Inflammatory macrophage treated with lipopolysaccharide for 1 hour (primary cell): ENCODE results near the gene DRD1.
"Not testable (repeated sequence)": the region's sequence is repeated elsewhere in the genome, so short reads cannot be mapped to it uniquely, and the experiment has no call there.

Experiments
- DNase-seq, 2 donors: peaks; one replicate each; pipeline ENCODE4 v3.0.0-alpha.2; 2020 to 2022

The DRD1 gene

DNA sequence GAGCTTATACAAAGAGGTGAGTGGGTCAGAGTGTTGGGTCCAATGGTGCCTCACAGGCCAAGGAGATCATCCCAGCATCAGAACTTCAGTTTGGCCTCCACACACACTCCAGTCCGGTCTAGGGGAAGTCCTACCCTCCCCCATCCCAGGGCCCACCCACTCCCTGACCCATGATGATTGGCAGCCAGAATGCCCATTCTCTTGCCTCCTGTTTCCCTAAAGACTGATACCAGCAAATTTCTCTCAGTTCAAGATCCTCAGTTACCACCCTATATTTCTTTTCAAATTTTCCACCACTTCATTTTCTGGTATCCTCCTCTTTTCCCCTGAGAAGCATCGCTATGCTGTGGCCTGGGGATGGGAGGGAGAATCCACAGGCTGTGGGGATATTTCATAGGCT lies 21.9 kb downstream of the DRD1 start:
- DNase-seq, result no peak

- DNase-seq, result no peak
Observed at GRCh38 chr5:175420383-175420782, 23.6 kb downstream of the DRD1 start.

- no peak for DNase-seq
Observed at GRCh38 chr5:175418251-175418650, 25.7 kb downstream of the DRD1 start.

- DNase-seq, result no peak
Observed at GRCh38 chr5:175417384-175417783, 26.6 kb downstream of the DRD1 start.

DNA sequence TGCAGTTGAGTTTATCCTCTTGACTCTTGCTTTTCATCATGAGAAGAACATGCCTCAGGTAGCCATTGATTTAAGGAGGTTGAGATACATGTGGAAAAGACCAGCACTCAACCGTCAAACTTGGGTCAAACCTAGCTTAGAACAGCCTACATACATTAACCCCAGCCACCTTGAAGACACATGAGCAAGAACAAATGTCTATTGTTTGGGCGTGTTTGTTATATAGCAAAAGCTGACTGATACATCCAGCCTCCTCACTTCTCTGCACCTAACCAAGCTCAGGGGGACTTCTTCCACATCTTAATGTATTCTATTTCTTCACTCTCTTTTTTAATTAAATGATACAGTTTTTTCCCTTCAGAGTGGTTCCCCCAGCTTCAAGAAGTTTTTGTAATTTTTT lies 28.7 kb downstream of the DRD1 start:
- DNase-seq, result no peak

- DNase-seq, result no peak
Observed at GRCh38 chr5:175410926-175411325, 33.1 kb downstream of the DRD1 start.

DNA sequence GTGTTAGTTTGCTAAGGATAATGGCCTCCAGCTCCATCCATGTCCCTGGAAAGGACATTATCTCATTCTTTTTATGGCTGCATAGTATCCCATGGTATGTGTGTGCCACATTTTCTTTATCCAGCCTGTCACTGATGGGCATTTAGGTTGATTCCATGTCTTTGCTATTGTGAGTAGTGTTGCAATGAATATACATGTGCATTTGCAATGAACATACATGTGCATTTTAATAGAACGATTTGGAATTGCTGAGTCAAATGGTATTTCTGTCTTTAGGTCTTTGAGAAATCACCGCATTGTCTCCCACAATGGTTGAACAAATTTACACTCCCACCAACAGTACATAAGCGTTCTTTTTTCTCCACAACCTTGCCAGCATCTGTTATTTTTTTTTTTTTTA lies 37.7 kb downstream of the DRD1 start:
- no peak for DNase-seq

DNA sequence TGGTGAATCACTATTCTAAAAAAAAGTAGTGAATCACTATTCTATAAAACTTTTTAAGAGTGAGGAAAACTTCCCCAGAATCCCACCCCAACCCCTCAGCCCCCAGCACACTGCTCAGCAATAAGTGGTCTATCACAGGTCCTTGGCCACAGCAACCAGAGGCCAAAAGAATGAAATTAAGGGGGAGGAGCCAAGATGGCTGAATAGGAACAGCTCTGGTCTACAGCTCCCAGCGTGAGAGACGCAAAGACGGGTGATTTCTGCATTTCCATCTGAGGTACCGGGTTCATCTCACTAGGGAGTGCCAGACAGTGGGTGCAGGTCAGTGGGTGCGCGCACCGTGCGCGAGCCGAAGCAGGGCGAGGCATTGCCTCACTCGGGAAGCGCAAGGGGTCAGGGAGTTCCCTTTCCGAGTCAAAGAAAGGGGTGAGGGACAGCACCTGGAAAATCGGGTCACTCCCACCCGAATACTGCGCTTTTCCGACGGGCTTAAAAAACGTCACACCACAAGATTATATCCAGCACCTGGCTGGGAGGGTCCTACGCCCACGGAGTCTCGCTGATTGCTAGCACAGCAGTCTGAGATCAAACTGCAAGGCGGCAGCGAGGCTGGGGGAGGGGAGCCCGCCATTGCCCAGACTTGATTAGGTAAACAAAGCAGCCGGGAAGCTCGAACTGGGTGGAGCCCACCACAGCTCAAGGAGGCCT lies 46.2 kb downstream of the DRD1 start:
- DNase-seq, result not testable (repeated sequence)

DNA sequence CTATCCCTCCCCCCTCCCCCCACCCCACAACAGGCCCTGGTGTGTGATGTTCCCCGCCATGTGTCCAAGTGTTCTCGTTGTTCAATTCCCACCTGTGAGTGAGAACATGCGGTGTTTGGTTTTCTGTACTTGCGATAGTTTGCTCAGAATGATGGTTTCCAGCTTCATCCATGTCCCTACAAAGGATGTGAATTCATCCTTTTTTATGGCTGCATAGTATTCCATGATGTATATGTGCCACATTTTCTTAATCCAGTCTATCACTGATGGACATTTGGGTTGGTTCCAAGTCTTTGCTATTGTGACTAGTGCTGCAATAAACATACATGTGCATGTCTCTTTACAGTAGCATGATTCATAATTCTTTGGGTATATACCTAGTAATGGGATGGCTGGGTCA lies 48.6 kb downstream of the DRD1 start:
- not testable (repeated sequence) for DNase-seq

- no peak for DNase-seq
Observed at GRCh38 chr5:175394601-175395000, 49.4 kb downstream of the DRD1 start.

DNA sequence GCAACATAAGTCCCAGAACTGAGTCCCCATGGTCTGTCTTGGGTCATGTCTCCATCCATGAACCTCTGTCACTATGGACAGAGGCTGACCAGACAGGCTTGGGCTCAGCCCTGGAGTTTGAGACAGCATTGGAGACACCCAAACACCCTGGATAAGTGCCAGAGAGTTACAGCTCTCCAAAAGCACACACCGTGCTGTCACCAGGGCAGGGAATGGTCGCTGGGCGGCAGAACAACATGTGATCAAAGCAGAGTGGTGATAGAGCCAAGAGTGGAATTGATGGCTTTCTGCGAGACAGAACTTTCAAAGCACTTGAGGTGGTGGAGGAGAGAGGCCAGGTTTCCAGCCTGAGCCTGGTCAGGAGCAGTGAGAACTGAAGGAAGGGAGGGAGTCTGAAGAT lies 50.1 kb downstream of the DRD1 start:
- DNase-seq, result no peak

GRCh38 chr5:175392236-175392635 lies 51.7 kb downstream of the DRD1 start:
- no peak for DNase-seq

DNA sequence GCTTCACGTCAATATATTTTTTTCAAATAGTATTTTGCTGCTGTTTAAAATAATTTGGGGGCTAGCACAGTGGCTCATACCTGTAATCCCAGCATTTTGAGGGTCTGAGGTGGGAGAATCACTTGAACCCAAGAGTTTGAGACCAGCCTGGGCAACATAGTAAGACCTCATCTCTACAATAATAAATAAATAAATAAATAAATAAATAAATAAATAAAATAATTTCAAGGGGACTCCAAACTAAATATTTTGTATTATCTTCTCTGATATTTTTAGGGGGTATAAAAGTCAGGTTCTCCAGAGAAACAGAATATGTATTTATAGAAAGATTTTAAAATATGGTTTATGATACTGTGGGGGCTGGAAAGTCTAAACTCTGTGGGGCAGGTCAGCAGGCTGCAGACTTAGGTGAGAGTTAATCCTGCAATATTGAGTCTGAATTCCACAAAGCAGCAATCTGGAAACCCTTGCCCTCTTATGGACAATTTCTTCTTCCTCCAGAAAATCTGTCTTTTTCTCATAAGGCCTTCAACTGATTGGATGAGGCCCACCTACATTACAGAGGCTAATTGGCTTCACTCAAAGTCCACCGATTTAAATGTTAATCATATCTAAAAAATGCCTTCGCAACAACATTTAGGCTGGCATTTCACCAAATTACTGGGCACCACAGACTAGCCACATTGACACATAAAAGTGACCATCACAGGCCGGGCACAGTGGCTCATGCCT lies 53.5 kb downstream of the DRD1 start:
- no peak for DNase-seq
